Pancreas (tissue), 10 donors: ENCODE data around the gene UBASH3B. TPM values are rescaled to one million over a fixed set of nuclear protein-coding genes. Genes with fewer than 3 reads are reported as not detected.

Experiments
- ATAC-seq, 4 donors: fragments of 200-7000 bp; cut with Tn5 transposase; one replicate each; pipeline versions ENCODE4 v1.8.0 to v1.9.1; 2020; ENCODE audit warnings: mild to moderate bottlenecking in 4 of 4, moderate library complexity in 4 of 4
- DNase-seq, 6 donors: peaks; one replicate each; pipeline ENCODE4 v3.0.0-alpha.2; 2020
- FAIRE-seq: peaks from 2 replicates; lab custom pipeline; 2012; peaks lifted over from hg19 to GRCh38; lab: Jason Lieb, UNC
- H3K27ac ChIP-seq, 4 donors: fragments of 200-600 bp; sonication (generic); 1 replicate in 3 of 4; 2 replicates in 1 of 4; pipeline versions ENCODE4 v1.5.0 to v1.8.0; 2020
- H3K27me3 ChIP-seq, 4 donors: fragments of 200-600 bp; one replicate each; pipeline ENCODE4 v1.8.0; 2021
- H3K36me3 ChIP-seq, 3 donors: fragments of 200-600 bp; sonication (generic) in 1 of 3; one replicate each; pipeline versions ENCODE4 v1.5.0 to v1.8.0; 2020 to 2021
- H3K4me1 ChIP-seq, 3 donors: fragments of 200-600 bp; one replicate each; pipeline ENCODE4 v1.8.0; 2021
- H3K4me3 ChIP-seq, 4 donors: fragments of 200-600 bp; sonication (generic) in 2 of 4; one replicate each; pipeline versions ENCODE4 v1.5.0 to v1.8.0; 2020 to 2021
- H3K9me3 ChIP-seq, 4 donors: fragments of 200-600 bp; one replicate each; pipeline ENCODE4 v1.8.0; 2021
- CTCF ChIP-seq, 4 donors: fragments of 200-600 bp; sonication (generic) in 3 of 4; IDR thresholded peaks; one replicate each; pipeline versions ENCODE4 v1.5.0 to v1.8.0; 2021; ENCODE audit warnings: antibody characterized with exemption in 4 of 4
- WGBS, 2 donors: extraction: QIAGEN DNeasy Blood & Tissue Kit; methylation state at CpG; one replicate each; pipeline ENCODE4 v1.1.7; 2013; 5-methylcytosine and 5-hydroxymethylcytosine counted together
- intact Hi-C, 3 donors: fragments of 100-400 bp; cut with DNase I; formaldehyde crosslinking; loops; one replicate each; pipeline versions ENCODE4 v1.11.1 to v1.14.2; 2022
- polyA plus RNA-seq, 2 donors: library from polyadenylated mRNA; stranded (reverse); fragments of 200-250 nt; gene quantifications; one replicate each; pipeline ENCODE4 v1.2.3, GENCODE V29; 2013
- total RNA-seq, 6 donors: library from RNA; stranded (reverse); fragmentation: NEBNext Ultra II Directional in 4 of 6; extraction: Animal tissue kit (Norgen Biotek cat#: 25700) in 4 of 6; gene quantifications; one replicate each; pipeline versions ENCODE4 v1.2.1 to v1.2.4, GENCODE V29; 2021 to 2023
- donor health status: healthy with polysubstance abuse.
- donor health status: DM: no; HTN: no; CAD: no; lungs with moderate emphysema.
- donor health status: DM: no; HTN: no; CAD: no.
- donor health status: control.
- donor health status: control.
- donor health status: Bipolar disorder and iron deficiency.
- donor health status: DM: yes; HTN: yes; CAD: no.
- donor health status: DM: no; HTN: no; CAD: no.
- donor health status: DM: no; HTN: no; CAD: no.
- donor health status: DM: yes; HTN: yes; CAD: no.

UBASH3B gene
- total and polyA plus RNA-seq, 8 donors, result 0.56 to 5.8 (median 1.8) TPM

DNA sequence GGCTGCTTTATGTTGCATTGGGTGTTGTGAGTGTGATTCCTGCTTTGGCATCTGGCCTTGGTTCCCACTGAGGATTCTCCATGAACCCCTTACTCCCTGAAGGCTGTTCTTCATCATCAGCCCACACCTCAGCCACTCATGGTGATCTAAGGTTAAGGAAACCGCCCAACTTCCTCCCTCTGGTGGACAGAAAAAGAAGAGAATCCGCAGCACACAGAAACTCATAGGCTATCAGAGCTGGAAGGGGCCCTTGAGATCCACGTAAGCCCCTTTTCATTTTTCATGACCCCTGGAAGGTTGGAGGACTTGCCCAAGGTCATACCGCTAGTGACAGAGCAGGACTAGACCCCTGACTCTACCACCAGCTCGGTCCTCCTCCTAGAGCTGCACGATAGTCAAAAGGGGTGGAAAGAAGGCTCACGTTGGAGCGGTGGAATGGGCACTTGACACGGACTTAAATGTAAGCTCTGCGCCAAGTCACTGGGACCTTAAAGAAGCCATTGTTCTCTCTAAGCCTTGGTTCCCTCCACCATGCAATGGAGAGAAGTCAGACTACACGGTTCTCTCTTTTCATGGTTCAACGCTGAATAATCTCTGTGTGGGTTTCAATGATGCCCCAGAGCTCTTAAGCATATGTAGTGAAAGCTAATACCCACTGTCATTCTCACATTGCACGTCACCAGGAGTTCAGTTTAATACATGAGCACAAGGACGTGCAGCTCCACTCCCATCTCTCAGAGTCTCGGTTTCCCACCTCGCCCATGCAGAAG, 99.2 kb downstream of the UBASH3B start:
- Histone ChIP-seq H3K4me1 (no peaks in the 10 kb centered on the region), H3K9me3 (no peaks in the 10 kb centered on the region), H3K36me3 (no peaks in the 10 kb centered on the region), H3K27ac (no peak overlapping the region), H3K27me3 (no peaks in the 10 kb centered on the region), H3K4me3 (no peak overlapping the region)
- FAIRE-seq (no peak), DNase-seq (no peak), ATAC-seq (peak in 3 of 4 donors; percentile 45 to 55 (median 50))
- no peak for TF ChIP-seq CTCF (IDR thresholded peaks at IDR 0.05)
- intact Hi-C loops, result no loop called here
- 73 to 75% methylated on average over 16 of the region's 16 CpGs for WGBS, 2 donors

DNA sequence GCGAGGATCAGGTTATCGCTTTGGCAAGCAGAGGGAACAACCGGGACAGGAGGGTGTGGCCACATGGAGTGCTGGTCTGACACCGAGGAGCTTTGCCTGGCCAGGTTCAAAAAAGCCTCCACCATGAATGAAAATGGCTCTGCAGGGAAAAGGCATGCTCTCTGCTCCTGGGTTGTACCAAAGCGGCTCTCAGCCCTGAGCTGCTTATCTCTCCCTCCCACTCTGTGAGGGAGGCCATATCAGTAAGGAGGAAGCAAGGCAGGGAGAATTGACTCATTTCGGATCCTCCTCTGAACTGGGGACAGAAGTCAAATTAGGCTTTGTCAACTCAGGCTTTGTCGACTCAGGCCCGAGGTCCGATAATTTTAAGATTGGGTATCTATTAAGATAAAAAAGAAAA, 99.9 kb downstream of the UBASH3B start:
- H3K27me3 ChIP-seq, result no peaks in the 10 kb centered on the region
- DNase-seq (no peak), ATAC-seq (peak in 2 of 4 donors; percentile 28 to 33), FAIRE-seq (no peak)
- intact Hi-C loops, result no loop called here
- 49% methylated on average over 9 of the region's 9 CpGs for WGBS, 2 donors
- H3K27ac ChIP-seq, result no peak overlapping the region
- H3K9me3 ChIP-seq, result no peaks in the 10 kb centered on the region
- H3K4me3 ChIP-seq, result no peak overlapping the region
- no peaks in the 10 kb centered on the region for H3K4me1 ChIP-seq
- no peak for TF ChIP-seq CTCF (IDR thresholded peaks at IDR 0.05)
- no peaks in the 10 kb centered on the region for H3K36me3 ChIP-seq

DNA sequence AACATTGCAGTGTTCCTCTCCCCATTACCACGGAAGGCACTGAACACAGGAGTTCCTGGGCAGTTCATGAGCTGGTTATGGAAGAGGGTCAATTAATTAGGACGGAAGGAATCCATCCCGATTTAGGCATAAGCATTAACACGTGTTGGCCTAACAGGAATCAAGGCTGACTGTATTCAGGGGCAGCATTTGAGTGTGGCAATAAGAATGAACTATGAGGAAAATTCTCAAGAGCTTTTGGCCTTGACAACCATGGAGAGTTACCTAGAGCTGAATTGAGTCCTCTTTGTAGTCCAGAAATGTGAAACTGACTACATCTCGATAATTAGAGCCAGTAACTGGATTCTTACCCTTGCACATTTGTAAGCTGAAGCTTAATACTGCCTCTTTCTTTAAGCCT, 100.4 kb downstream of the UBASH3B start:
- FAIRE-seq (no peak), ATAC-seq (no peak), DNase-seq (no peak)
- Histone ChIP-seq H3K4me1 (no peaks in the 10 kb centered on the region), H3K27ac (no peak overlapping the region), H3K36me3 (no peaks in the 10 kb centered on the region), H3K9me3 (no peaks in the 10 kb centered on the region), H3K27me3 (no peaks in the 10 kb centered on the region), H3K4me3 (no peak overlapping the region)
- no peak for TF ChIP-seq CTCF (IDR thresholded peaks at IDR 0.05)
- intact Hi-C loops, result no loop called here
- 74 to 84% methylated on average over 5 of the region's 5 CpGs for WGBS, 2 donors

GRCh38 chr11:122756417-122756816, 100.9 kb downstream of the UBASH3B start:
- ATAC-seq (peak in 3 of 4 donors; percentile 22 to 87 (median 80)), DNase-seq (no peak), FAIRE-seq (no peak)
- no peaks in the 10 kb centered on the region for H3K4me1 ChIP-seq
- no peak overlapping the region for H3K4me3 ChIP-seq
- no peaks in the 10 kb centered on the region for H3K27me3 ChIP-seq
- no peak overlapping the region for H3K27ac ChIP-seq
- intact Hi-C loops, result no loop called here
- no peak for TF ChIP-seq CTCF (IDR thresholded peaks at IDR 0.05)
- H3K9me3 ChIP-seq, result no peaks in the 10 kb centered on the region
- H3K36me3 ChIP-seq, result no peaks in the 10 kb centered on the region

DNA sequence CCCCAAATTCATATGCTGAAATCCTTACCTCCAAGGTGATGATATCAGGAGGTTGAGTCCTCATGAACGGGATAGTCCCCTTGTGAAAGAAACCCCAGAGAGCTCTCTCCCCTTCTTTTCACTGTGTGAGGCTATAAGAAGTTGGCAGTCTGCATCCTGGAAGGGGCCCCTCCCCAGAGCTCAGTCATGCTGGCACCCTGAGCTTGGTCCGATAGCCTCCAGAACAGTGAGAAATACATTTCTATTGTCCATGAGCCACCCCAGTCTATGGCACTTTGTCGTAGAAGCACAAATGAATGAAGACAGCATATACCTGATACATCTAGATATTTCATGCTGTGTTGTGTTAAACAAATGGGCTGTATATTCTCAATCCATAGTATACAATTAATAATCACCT, 101.7 kb downstream of the UBASH3B start:
- DNase-seq (no peak), ATAC-seq (no peak), FAIRE-seq (no peak)
- no peak for TF ChIP-seq CTCF (IDR thresholded peaks at IDR 0.05)
- Histone ChIP-seq H3K4me1 (no peaks in the 10 kb centered on the region), H3K4me3 (no peak overlapping the region), H3K27me3 (no peaks in the 10 kb centered on the region), H3K27ac (no peak overlapping the region), H3K36me3 (no peaks in the 10 kb centered on the region), H3K9me3 (no peaks in the 10 kb centered on the region)
- WGBS, 2 donors, result 88 to 93% methylated on average over 3 of the region's 3 CpGs
- intact Hi-C loops, result no loop called here
